PFSK-1 (cell line): Measurements from ENCODE around the gene GARIN5A.

Experiments
- FOXP2 ChIP-seq: optimal IDR thresholded peaks from 2 replicates; pipeline ENCODE3; 2011; ENCODE audit warnings: borderline replicate concordance, control low read depth, inconsistent platforms; ENCODE audit not compliant: insufficient read depth; ENCODE audit errors: extremely low read length, extremely low read depth
- POLR2AphosphoS5 ChIP-seq: IDR thresholded peaks from 2 replicates; pipeline ENCODE4 v1.6.1; 2012; ENCODE audit warnings: low read depth, mild to moderate bottlenecking, control low read depth, low read length, moderate library complexity
- SIN3A ChIP-seq: IDR thresholded peaks from 2 replicates; pipeline ENCODE4 v1.6.1; 2012; ENCODE audit warnings: mild to moderate bottlenecking, low read length, moderate library complexity, borderline replicate concordance; ENCODE audit not compliant: insufficient read depth
- TAF1 ChIP-seq: IDR thresholded peaks from 2 replicates; pipeline ENCODE4 v1.6.1; 2012; ENCODE audit warnings: low read length, control low read depth, borderline replicate concordance; ENCODE audit not compliant: insufficient read depth
- TF ChIP-seq, protein P1 (sequence below), 2 experiments: IDR thresholded peaks; 2 replicates each; pipeline versions ENCODE4 v1.6.1 to v1.8.0; 2011 to 2012; ENCODE audit warnings: low read depth in 2 of 2, low read length in 2 of 2, control low read depth in 1 of 2, inconsistent platforms in 1 of 2, mild to moderate bottlenecking in 1 of 2, moderate library complexity in 1 of 2; ENCODE audit not compliant: insufficient read depth in 1 of 2

GARIN5A gene

GRCh38 chr19:50418176-50419021, 58.2 kb downstream of the GARIN5A start, which contains the start of gene SPIB:
TSS of gene SPIB (plus strand) at chr19:50418938. CDS start at chr19:50418963, 25 bp downstream.
- TF ChIP-seq TAF1 (no peak), SIN3A (no peak), POLR2AphosphoS5 (no peak), FOXP2 (no peak)
- TF ChIP-seq, protein P1, sequence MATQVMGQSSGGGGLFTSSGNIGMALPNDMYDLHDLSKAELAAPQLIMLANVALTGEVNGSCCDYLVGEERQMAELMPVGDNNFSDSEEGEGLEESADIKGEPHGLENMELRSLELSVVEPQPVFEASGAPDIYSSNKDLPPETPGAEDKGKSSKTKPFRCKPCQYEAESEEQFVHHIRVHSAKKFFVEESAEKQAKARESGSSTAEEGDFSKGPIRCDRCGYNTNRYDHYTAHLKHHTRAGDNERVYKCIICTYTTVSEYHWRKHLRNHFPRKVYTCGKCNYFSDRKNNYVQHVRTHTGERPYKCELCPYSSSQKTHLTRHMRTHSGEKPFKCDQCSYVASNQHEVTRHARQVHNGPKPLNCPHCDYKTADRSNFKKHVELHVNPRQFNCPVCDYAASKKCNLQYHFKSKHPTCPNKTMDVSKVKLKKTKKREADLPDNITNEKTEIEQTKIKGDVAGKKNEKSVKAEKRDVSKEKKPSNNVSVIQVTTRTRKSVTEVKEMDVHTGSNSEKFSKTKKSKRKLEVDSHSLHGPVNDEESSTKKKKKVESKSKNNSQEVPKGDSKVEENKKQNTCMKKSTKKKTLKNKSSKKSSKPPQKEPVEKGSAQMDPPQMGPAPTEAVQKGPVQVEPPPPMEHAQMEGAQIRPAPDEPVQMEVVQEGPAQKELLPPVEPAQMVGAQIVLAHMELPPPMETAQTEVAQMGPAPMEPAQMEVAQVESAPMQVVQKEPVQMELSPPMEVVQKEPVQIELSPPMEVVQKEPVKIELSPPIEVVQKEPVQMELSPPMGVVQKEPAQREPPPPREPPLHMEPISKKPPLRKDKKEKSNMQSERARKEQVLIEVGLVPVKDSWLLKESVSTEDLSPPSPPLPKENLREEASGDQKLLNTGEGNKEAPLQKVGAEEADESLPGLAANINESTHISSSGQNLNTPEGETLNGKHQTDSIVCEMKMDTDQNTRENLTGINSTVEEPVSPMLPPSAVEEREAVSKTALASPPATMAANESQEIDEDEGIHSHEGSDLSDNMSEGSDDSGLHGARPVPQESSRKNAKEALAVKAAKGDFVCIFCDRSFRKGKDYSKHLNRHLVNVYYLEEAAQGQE (IDR thresholded peaks at IDR 0.05; ENCODE audit: insufficient read depth in 1 of 2, low read depth in 2 of 2, low read length in 2 of 2): no peak

- TF ChIP-seq FOXP2: no peak
- no peak for TF ChIP-seq TAF1
- TF ChIP-seq SIN3A: no peak
- no peak for TF ChIP-seq POLR2AphosphoS5
- TF ChIP-seq, protein P1 (IDR thresholded peaks at IDR 0.05; ENCODE audit: insufficient read depth in 1 of 2, low read depth in 2 of 2, low read length in 2 of 2): no peak
Observed at GRCh38 chr19:50417111-50418081, 59.3 kb downstream of the GARIN5A start.
